ENCODE results near the gene ADAM12. TPM values are rescaled to one million over a fixed set of nuclear protein-coding genes. Genes with fewer than 3 reads are reported as not detected.

ADAM12 gene
- total RNA-seq, 2 donors from 2014 or later, result 0.14 to 1.9 TPM

GRCh38 chr10:126212738-126213137, 175.5 kb downstream of the ADAM12 start:
- intact Hi-C loops (cut with DNase I), result no loop called here
- no peaks in the 10 kb centered on the region for H3K27me3 ChIP-seq (replicated peaks; ENCODE audit: insufficient read depth)
- H3K4me3 ChIP-seq, result no peak overlapping the region
- no peak for DNase-seq (ENCODE audit: low spot score)
- TF ChIP-seq POLR2AphosphoS5 (IDR thresholded peaks at IDR 0.05) (no peak), POLR2A (IDR thresholded peaks at IDR 0.05) (no peak), CTCF (IDR thresholded peaks at IDR 0.05) (no peak)
- 90% methylated on average over 2 of the region's 2 CpGs for WGBS
- no peak overlapping the region for H3K27ac ChIP-seq
- H3K36me3 ChIP-seq, result no peaks in the 10 kb centered on the region
- no peaks in the 10 kb centered on the region for H3K9me3 ChIP-seq
- peaks cover 5% of the 10 kb centered on the region for H3K4me1 ChIP-seq (replicated peaks)

GRCh38 chr10:126210051-126210651, 178.1 kb downstream of the ADAM12 start:
- Histone ChIP-seq H3K27ac (no peak overlapping the region), H3K4me1 (replicated peaks) (no peaks in the 10 kb centered on the region), H3K9me3 (no peaks in the 10 kb centered on the region), H3K36me3 (no peaks in the 10 kb centered on the region), H3K27me3 (replicated peaks; ENCODE audit: insufficient read depth) (no peaks in the 10 kb centered on the region), H3K4me3 (no peak overlapping the region)
- intact Hi-C loops (cut with DNase I), result no loop called here
- DNase-seq (ENCODE audit: low spot score), result no peak
- 95% methylated on average over 10 of the region's 10 CpGs for WGBS
- TF ChIP-seq CTCF (IDR thresholded peaks at IDR 0.05), result no peak
- TF ChIP-seq POLR2AphosphoS5 (IDR thresholded peaks at IDR 0.05), result no peak
- TF ChIP-seq POLR2A (IDR thresholded peaks at IDR 0.05), result no peak

DNA sequence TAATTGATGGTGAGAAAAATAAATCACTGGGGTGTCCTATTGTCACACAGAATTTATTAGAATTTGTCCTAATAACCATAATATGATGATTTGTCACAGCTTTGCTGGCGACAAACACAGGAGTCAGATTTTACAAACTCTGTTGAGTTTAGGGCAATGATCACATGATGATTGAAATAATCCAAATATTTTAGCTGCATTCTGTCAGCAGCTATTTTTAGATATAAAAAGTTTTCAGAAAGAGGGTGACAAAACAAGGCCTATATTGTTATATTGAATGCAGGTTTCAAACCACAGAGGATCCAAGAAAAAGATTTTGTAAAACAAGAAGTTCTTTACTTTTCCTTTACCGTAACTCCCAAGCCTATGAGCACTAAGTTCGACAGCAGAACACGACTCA, 178.8 kb downstream of the ADAM12 start:
- H3K9me3 ChIP-seq, result no peaks in the 10 kb centered on the region
- TF ChIP-seq POLR2AphosphoS5 (IDR thresholded peaks at IDR 0.05) (no peak), CTCF (IDR thresholded peaks at IDR 0.05) (no peak), POLR2A (IDR thresholded peaks at IDR 0.05) (no peak)
- 66% methylated on average over 4 of the region's 4 CpGs for WGBS
- no peaks in the 10 kb centered on the region for H3K27me3 ChIP-seq (replicated peaks; ENCODE audit: insufficient read depth)
- intact Hi-C loops (cut with DNase I), result no loop called here
- no peak for DNase-seq (ENCODE audit: low spot score)
- no peaks in the 10 kb centered on the region for H3K4me1 ChIP-seq (replicated peaks)
- H3K4me3 ChIP-seq, result no peak overlapping the region
- H3K36me3 ChIP-seq, result no peaks in the 10 kb centered on the region
- no peak overlapping the region for H3K27ac ChIP-seq

DNA sequence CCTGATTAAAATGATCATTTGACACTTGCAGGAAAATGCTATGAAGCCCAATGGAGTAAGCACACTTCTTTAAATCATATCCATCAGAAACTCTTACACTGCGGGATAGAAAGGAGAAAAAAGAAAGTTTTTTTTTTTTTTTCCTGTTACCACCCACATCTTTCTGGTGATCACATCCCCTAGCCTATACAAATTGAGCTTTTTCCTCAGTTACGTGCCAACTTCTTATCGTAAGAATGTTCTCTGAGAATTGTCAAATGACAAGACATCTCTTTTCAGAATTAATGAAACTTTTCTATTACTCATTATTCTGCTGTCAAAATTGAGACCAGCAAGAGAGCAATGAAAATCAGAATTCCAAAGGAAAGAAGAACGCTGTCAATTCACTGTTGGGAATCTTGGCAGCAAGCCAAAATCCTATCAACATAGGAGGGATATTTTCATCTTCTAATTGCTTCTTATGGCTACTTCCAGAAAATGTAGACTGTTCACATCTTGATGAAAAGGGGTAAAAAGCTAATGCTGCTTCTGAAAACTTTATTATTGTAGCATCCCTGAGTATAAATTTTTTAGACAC, 179.5 kb downstream of the ADAM12 start:
- H3K27ac ChIP-seq, result no peak overlapping the region
- no peaks in the 10 kb centered on the region for H3K36me3 ChIP-seq
- whole genome bisulfite sequencing, result 60% methylated on average over 4 of the region's 4 CpGs
- H3K4me3 ChIP-seq, result no peak overlapping the region
- no peaks in the 10 kb centered on the region for H3K4me1 ChIP-seq (replicated peaks)
- no peaks in the 10 kb centered on the region for H3K9me3 ChIP-seq
- DNase-seq (ENCODE audit: low spot score), result no peak
- TF ChIP-seq POLR2AphosphoS5 (IDR thresholded peaks at IDR 0.05) (no peak), CTCF (IDR thresholded peaks at IDR 0.05) (no peak), POLR2A (IDR thresholded peaks at IDR 0.05) (no peak)
- H3K27me3 ChIP-seq (replicated peaks; ENCODE audit: insufficient read depth), result no peaks in the 10 kb centered on the region
- intact Hi-C loops (cut with DNase I), result no loop called here

- Histone ChIP-seq H3K9me3 (no peaks in the 10 kb centered on the region), H3K4me1 (replicated peaks) (no peaks in the 10 kb centered on the region), H3K36me3 (no peaks in the 10 kb centered on the region), H3K27ac (no peak overlapping the region), H3K4me3 (no peak overlapping the region), H3K27me3 (replicated peaks; ENCODE audit: insufficient read depth) (no peaks in the 10 kb centered on the region)
- DNase-seq (ENCODE audit: low spot score), result no peak
- 100% methylated on average over 1 of the region's 1 CpG for WGBS
- TF ChIP-seq POLR2AphosphoS5 (IDR thresholded peaks at IDR 0.05), result no peak
- intact Hi-C loops (cut with DNase I), result no loop called here
These were observed 180.4 kb downstream of the ADAM12 start for GRCh38 chr10:126207851-126208250.

All from prostate gland (tissue), 2 donors.